Measurements from ENCODE around the gene SLC38A2. TPM values are rescaled to one million over a fixed set of nuclear protein-coding genes. Genes with fewer than 3 reads are reported as not detected.

The SLC38A2 gene
- total RNA-seq, 1 experiment from 2014 or later, result 381 TPM

- Mint-ChIP-seq H3K36me3 (peaks cover 23% of the 10 kb centered on the region), H3K27ac (no peak overlapping the region), H3K9me3 (peaks cover 18% of the 10 kb centered on the region), H3K4me3 (no peak overlapping the region), H3K27me3 (ENCODE audit: low read depth) (peaks cover 2% of the 10 kb centered on the region; the same call in 1 of the 2 replicates), H3K4me1 (peaks cover 41% of the 10 kb centered on the region)
- POLR2A ChIA-PET, result no interaction called here
- CTCF ChIA-PET, result no interaction called here
- DNase-seq (ENCODE audit: low spot score), result no peak
- TF ChIP-seq ZBTB43 (CRISPR knock-in tag; IDR thresholded peaks at IDR 0.05) (no peak), ZNF423 (CRISPR knock-in tag; IDR thresholded peaks at IDR 0.05) (no peak), IRF1 (CRISPR knock-in tag; IDR thresholded peaks at IDR 0.05) (no peak), PRDM15 (CRISPR knock-in tag; IDR thresholded peaks at IDR 0.05) (no peak)
- no peak for ATAC-seq
These were observed 31.7 kb upstream of the SLC38A2 start for GRCh38 chr12:46404225-46404631.

- H3K36me3 Mint-ChIP-seq, result peaks cover 29% of the 10 kb centered on the region
- peaks cover 23% of the 10 kb centered on the region for H3K9me3 Mint-ChIP-seq
- ATAC-seq (no peak), DNase-seq (ENCODE audit: low spot score) (no peak)
- no peak overlapping the region for H3K27ac Mint-ChIP-seq
- POLR2A ChIA-PET, result no interaction called here
- peaks cover 5% of the 10 kb centered on the region; the same call in 1 of the 2 replicates for H3K27me3 Mint-ChIP-seq (ENCODE audit: low read depth)
- CTCF ChIA-PET, result no interaction called here
- TF ChIP-seq JAZF1 (CRISPR knock-in tag; IDR thresholded peaks at IDR 0.05) (no peak), NR3C1 (CRISPR knock-in tag; conservative IDR thresholded peaks at IDR 0.05; ENCODE audit: low read depth) (no peak), NFYB (CRISPR knock-in tag; conservative IDR thresholded peaks at IDR 0.05; ENCODE audit: low read depth) (no peak), ZBTB43 (CRISPR knock-in tag; IDR thresholded peaks at IDR 0.05) (no peak), EMX1 (CRISPR knock-in tag; IDR thresholded peaks at IDR 0.05) (no peak), E2F4 (CRISPR knock-in tag; IDR thresholded peaks at IDR 0.05; ENCODE audit: borderline replicate concordance, low read depth) (no peak)
- H3K4me3 Mint-ChIP-seq, result no peak overlapping the region
- peaks cover 41% of the 10 kb centered on the region for H3K4me1 Mint-ChIP-seq
These were observed 31.1 kb upstream of the SLC38A2 start for GRCh38 chr12:46403719-46404070.

GRCh38 chr12:46402941-46403718, 30.6 kb upstream of the SLC38A2 start:
- H3K27me3 Mint-ChIP-seq (ENCODE audit: low read depth), result peaks cover 10% of the 10 kb centered on the region
- peak overlapping the region; percentile 9; the same call in 1 of the 2 replicates for H3K27ac Mint-ChIP-seq
- POLR2A ChIA-PET, result no interaction called here
- no peak for DNase-seq (ENCODE audit: low spot score)
- CTCF ChIA-PET, result no interaction called here
- ATAC-seq, result no peak
- H3K9me3 Mint-ChIP-seq, result peaks cover 29% of the 10 kb centered on the region
- H3K36me3 Mint-ChIP-seq, result peaks cover 34% of the 10 kb centered on the region
- peaks cover 41% of the 10 kb centered on the region for H3K4me1 Mint-ChIP-seq
- H3K4me3 Mint-ChIP-seq, result no peak overlapping the region; the same call in 1 of the 2 replicates
- no peak for TF ChIP-seq CREM (CRISPR knock-in tag; IDR thresholded peaks at IDR 0.05)
- TF ChIP-seq ATF6 (CRISPR knock-in tag; IDR thresholded peaks at IDR 0.05), result no peak
- no peak for TF ChIP-seq GTF2I (CRISPR knock-in tag; conservative IDR thresholded peaks at IDR 0.05)
- TF ChIP-seq GRHL2 (CRISPR knock-in tag; IDR thresholded peaks at IDR 0.05; ENCODE audit: insufficient replicate concordance, severe bottlenecking), result no peak
- no peak for TF ChIP-seq EMX1 (CRISPR knock-in tag; IDR thresholded peaks at IDR 0.05)
- no peak for TF ChIP-seq ZNF232 (CRISPR knock-in tag; IDR thresholded peaks at IDR 0.05)
- TF ChIP-seq NR1H2 (CRISPR knock-in tag; IDR thresholded peaks at IDR 0.05), result no peak
- TF ChIP-seq SMAD3 (CRISPR knock-in tag; IDR thresholded peaks at IDR 0.05; ENCODE audit: borderline replicate concordance), result no peak
- TF ChIP-seq SP1 (CRISPR knock-in tag; conservative IDR thresholded peaks at IDR 0.05), result no peak
- no peak for TF ChIP-seq IRF1 (CRISPR knock-in tag; IDR thresholded peaks at IDR 0.05)
- TF ChIP-seq ZNF512 (CRISPR knock-in tag; IDR thresholded peaks at IDR 0.05; ENCODE audit: borderline replicate concordance), result no peak
